ENCODE measurements around the gene TOX3.

Gene TOX3

GRCh38 chr16:52547004-52547833, at the start of gene TOX3:
Gene TOX3, minus strand, starts transcription at chr16:52547143. Its CDS starts 420 bp downstream, at chr16:52546723.
- no peak for DNase-seq (ENCODE audit: low spot score)

GRCh38 chr16:52592778-52593177, 45.8 kb upstream of the TOX3 start:
- DNase-seq (ENCODE audit: low spot score), result no peak

- no peak for DNase-seq (ENCODE audit: low spot score)
Measured at GRCh38 chr16:52591934-52592592, 45.1 kb upstream of the TOX3 start.

- no peak for DNase-seq (ENCODE audit: low spot score)
Measured at GRCh38 chr16:52591471-52591870, 44.5 kb upstream of the TOX3 start.

- DNase-seq (ENCODE audit: low spot score), result no peak
Measured at GRCh38 chr16:52586159-52586558, 39.2 kb upstream of the TOX3 start.

- DNase-seq (ENCODE audit: low spot score), result no peak
Measured at GRCh38 chr16:52584354-52585320, 37.7 kb upstream of the TOX3 start.

GRCh38 chr16:52581530-52581929, 34.6 kb upstream of the TOX3 start:
- no peak for DNase-seq (ENCODE audit: low spot score)

GRCh38 chr16:52580488-52580887, 33.5 kb upstream of the TOX3 start:
- no peak for DNase-seq (ENCODE audit: low spot score)

- DNase-seq (ENCODE audit: low spot score), result no peak
Measured at GRCh38 chr16:52578829-52579498, 32.0 kb upstream of the TOX3 start.

- no peak for DNase-seq (ENCODE audit: low spot score)
Measured at GRCh38 chr16:52578007-52578828, 31.3 kb upstream of the TOX3 start.

GRCh38 chr16:52577130-52577706, 30.3 kb upstream of the TOX3 start:
- DNase-seq (ENCODE audit: low spot score), result no peak

- peak; percentile 56 for DNase-seq (ENCODE audit: low spot score)
Measured at GRCh38 chr16:52573365-52574299, 26.7 kb upstream of the TOX3 start.

GRCh38 chr16:52572656-52573055, 25.7 kb upstream of the TOX3 start:
- no peak for DNase-seq (ENCODE audit: low spot score)

- no peak for DNase-seq (ENCODE audit: low spot score)
Measured at GRCh38 chr16:52570495-52571091, 23.6 kb upstream of the TOX3 start.

- no peak for DNase-seq (ENCODE audit: low spot score)
Measured at GRCh38 chr16:52569701-52570100, 22.8 kb upstream of the TOX3 start.

GRCh38 chr16:52568983-52569690, 22.2 kb upstream of the TOX3 start:
- DNase-seq (ENCODE audit: low spot score), result no peak

- DNase-seq (ENCODE audit: low spot score), result no peak
Measured at GRCh38 chr16:52568495-52568894, 21.6 kb upstream of the TOX3 start.

- no peak for DNase-seq (ENCODE audit: low spot score)
Measured at GRCh38 chr16:52567193-52567592, 20.2 kb upstream of the TOX3 start.
